Measurements from ENCODE around the gene FAM163A.

GRCh38 chr1:179853102-179853501, 110.0 kb downstream of the FAM163A start:
- no peak for TF ChIP-seq POLR2AphosphoS5 (IDR thresholded peaks at IDR 0.05; ENCODE audit: borderline replicate concordance, low read depth, low read length)
- no peak for TF ChIP-seq EZH2 (IDR thresholded peaks at IDR 0.05)

All from SK-N-MC (cell line).